GM19463 (cell line): ENCODE results near the gene DOK7.

Experiments used
- ATAC-seq: cut with Tn5 transposase; IDR thresholded peaks from one replicate; pipeline ENCODE4 v1.9.1; 2021; ENCODE audit warnings: mild to moderate bottlenecking, moderate library complexity; ENCODE audit not compliant: unreplicated experiment

The DOK7 gene

GRCh38 chr4:3462790-3463415, at the start of gene DOK7:
TSS of gene DOK7 (plus strand) at chr4:3463306. CDS start at chr4:3463376, 70 bp downstream.
- ATAC-seq = no peak

GRCh38 chr4:3413675-3414420, 49.3 kb upstream of the DOK7 start:
- no peak for ATAC-seq

DNA sequence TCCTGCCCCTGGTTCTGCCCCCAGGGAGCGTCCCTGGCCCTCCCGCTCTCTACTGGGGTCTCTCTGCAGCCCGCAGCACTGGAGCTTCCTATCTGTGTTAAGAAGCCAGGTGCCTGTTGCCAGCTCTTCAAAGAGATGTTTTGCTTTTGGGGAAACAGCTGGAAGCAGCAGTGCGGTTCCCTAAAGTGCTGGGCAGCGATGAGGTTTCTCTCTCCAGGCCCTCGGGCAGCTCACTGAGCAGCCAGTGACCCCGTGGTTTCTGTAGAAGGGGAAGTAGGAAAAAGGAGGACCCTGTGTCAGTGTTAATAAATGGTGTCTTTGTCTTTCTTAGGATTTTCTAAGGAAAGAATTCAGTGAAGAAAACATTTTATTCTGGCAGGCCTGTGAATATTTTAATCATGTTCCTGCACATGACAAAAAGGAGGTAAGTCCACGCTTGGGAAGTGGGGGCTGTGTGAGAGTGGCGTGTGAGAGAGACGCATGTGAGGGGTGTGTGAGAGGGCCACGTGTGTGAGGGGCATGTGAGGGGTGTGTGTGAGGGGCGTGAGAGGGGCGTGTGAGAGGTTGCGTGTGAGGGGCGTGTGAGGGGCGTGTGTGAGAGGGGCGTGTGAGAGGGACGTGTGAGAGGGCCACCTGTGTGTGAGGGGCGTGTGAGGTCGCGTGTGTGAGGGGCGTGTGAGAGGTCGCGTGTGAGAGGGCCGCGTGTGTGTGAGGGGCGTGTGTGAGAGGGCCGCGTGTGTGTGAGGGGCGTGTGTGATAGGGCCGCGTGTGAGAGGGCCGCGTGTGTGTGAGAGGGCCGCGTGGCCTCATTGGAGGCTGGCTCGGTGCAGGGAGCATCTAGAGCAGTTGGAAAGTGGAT, 48.5 kb upstream of the DOK7 start:
- no peak for ATAC-seq

- no peak for ATAC-seq
These were observed 47.5 kb upstream of the DOK7 start for GRCh38 chr4:3415471-3416141.

GRCh38 chr4:3416270-3416669, 46.8 kb upstream of the DOK7 start:
- ATAC-seq = no peak

DNA sequence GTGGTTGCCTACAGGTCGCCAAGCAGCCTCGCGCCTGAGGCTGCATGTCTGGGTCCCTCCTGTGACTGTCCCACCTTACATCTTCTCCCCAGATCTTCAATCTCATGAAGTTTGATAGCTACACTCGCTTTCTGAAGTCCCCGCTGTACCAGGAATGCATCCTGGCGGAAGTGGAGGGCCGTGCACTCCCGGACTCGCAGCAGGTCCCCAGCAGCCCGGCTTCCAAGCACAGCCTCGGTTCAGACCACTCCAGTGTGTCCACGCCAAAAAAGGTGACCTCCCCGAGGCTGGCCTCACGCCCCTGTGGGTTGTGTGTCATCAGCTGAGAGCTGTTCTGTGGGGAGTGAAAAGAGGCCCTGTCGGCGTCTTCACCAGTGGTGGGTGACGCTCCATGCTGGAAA, 46.3 kb upstream of the DOK7 start:
- no peak for ATAC-seq

GRCh38 chr4:3417448-3417847, 45.7 kb upstream of the DOK7 start:
- no peak for ATAC-seq

DNA sequence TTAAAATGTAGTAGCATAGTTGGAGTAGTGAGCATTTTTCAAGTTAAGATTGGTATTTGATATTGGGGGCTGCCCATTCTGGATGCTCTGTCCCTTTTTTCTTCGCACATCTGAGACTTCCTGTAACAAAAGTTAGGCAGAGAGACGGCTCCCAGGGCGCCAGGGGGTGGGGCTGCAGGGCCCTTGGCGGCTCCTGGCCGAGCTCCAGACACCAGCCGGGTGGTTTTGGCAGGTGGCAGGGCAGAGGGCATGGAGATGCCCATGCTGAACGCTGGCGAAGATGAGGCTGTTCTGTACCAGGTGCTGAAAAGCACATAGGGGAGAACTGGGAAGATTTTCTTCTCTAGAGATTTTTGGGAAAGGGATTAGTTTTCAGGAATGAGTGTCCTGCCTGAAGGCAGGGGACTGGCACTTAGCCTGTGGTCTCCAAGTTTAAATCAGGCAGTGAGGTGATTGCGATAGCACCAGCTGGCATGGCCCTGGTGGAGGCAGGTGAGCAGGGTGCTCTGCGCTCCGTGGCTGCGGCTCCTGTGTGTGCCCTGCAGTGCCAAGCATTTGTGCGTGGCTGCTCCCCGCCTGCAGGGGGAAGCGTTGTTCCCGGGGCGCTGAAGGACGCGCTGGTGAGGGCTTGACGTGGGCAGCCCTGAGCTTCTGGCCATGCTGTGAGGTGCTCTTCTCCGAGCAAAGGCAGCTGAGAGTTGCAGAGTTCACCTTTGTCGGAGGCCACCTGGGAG, 44.9 kb upstream of the DOK7 start:
- ATAC-seq = no peak

GRCh38 chr4:3419836-3420605, 43.1 kb upstream of the DOK7 start:
- no peak for ATAC-seq

DNA sequence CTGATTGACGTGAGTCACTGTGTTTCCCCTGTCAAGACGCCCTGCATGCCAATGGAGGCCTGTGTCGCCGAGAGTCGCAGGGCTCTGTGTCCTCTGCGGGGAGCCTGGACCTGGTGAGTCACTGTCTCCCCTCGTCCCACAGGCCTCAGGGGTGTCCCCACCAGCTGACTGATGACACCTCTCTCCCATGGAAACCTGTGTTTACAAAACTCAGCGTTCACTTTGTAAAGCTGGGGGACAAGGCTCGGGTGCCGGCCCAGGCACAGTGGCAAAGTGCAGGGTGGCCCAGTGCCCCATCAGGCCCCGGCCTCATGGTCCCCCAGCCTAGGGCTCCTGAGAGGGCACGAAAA, 42.5 kb upstream of the DOK7 start:
- no peak for ATAC-seq

DNA sequence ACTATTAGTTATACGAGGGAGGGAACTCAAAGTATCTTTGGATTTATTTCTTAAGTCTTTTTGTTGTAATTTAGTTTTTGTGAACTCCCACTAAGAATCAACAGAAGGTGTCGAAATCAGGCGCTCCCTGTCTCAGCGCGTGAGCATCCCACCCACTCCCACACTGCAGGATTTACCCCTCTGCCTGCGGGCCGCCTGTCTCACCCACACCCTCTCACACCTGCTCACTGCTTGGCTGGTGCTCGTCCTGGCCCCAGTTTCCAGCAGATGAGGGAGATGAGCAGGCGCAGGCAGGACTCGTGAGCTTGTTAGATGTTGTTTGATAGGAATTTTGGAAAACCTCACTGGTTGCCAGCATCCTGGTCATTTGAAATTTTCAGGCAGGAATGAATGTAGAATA, 42.1 kb upstream of the DOK7 start:
- ATAC-seq = no peak

- ATAC-seq = no peak
These were observed 41.6 kb upstream of the DOK7 start for GRCh38 chr4:3421470-3421869.

GRCh38 chr4:3422241-3422801, 40.8 kb upstream of the DOK7 start:
- no peak for ATAC-seq

GRCh38 chr4:3422808-3423297, 40.3 kb upstream of the DOK7 start:
- ATAC-seq = no peak

DNA sequence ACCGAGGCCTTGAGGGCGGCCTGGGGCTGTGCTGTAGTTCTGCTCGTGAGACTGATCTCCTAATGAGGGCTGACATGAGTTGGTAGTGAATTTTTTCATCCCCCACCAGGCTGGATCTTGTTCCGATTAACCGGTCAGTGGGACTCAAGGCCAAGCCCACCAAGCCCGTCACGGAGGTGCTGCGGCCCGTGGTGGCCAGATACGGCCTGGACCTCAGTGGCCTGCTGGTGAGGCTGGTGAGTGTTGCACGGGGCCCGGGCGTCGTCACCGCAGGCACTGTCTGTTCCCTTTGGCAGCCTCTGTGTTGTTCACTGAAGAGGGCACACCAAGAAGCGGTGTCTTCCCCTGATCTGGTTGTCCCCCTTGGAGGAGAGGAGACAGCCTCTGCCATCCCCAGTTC, 39.7 kb upstream of the DOK7 start:
- no peak for ATAC-seq

GRCh38 chr4:3423952-3424351, 39.2 kb upstream of the DOK7 start:
- no peak for ATAC-seq

DNA sequence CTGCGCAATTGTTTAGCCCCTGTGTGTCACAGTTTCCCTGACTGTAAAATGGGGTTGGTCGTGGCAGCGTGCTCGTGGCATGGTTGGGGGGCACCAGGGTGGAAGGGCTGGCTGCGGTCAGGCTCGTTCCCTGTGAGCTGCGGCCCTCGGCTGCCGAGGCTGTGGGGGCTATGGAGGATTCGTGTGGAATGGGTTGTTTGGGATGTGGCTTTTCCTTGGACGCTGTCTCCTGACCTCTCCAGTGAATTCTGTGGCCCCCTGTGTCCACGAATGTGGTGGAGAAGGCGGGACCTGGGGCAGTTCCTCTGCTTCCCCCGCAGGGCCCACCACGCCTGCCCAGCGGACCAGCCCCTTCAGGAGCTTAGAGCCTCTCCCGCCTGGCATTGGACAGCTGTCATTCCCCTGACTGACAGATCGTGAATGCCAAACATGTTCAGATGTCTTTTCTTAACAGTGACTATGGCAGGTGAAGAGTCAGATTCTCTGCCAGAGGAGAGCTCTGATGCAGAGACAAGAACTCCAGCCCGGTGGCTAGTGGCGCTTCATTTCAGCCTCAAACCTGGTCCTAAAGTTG, 38.5 kb upstream of the DOK7 start:
- no peak for ATAC-seq

DNA sequence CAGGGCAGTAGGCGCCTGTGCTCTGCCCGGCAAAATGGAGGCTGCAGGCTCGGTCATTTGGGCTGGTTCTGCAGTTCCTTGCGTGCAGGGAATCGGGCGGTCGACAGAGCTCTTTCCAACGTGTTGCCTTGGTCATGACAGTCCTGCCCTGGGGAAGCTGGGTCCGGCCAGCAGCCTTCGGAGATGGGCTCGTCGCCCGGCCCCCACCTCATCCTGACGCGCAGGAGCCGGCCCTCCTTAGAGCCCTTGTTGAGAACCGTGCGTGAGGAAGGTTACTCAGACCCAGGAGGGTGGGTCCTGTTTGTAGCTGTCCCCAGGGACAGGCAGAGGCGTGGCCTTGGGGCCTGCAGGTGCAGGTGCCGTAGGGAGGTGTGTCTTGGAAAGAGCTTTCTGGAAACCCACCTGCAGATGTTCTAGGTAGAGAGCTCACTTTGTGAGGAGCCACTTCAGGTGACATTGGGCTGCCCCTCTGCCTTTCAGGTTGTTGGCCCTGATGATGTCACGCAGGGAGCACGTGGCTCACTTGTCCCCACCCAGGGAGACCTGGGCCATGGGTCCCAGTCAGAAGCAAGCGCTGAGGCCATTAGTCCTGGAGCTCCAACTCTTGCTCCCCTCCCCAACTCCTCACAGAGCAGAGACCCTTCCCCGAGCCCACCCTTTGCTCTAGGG, 36.5 kb upstream of the DOK7 start:
- no peak for ATAC-seq

DNA sequence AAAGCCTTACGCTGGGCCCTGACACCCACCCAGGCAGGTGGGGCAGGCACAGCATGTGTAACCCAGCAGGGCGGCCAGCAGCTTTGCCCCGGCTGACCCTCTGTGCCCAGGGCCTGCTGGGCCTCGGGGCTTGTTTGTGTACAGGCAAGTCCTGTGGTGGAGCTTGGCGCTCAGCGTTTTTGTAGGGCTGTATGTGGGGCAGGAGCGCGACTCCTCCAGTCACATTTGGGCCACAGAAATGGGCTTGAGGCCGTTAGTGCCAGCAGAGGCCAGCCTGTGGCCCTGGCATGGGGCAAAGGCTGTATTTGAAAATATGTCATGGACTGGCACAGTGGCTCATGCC, 36.0 kb upstream of the DOK7 start:
- no peak for ATAC-seq
